ENCODE data around the gene FAM117B. TPM values are rescaled to one million over a fixed set of nuclear protein-coding genes. Genes with fewer than 3 reads are reported as not detected.
"Not testable (repeated sequence)": the region's sequence is repeated elsewhere in the genome, so short reads cannot be mapped to it uniquely, and the experiment has no call there.

Gene FAM117B
- total and polyA plus RNA-seq, 8 donors = 2.5 to 12.4 (median 5.4) TPM

- H3K9me3 ChIP-seq = no peaks in the 10 kb centered on the region
- H3K4me3 ChIP-seq = no peak overlapping the region
- FAIRE-seq = no peak
- intact Hi-C loops (cut with DNase I) = no loop called here
- H3K27me3 ChIP-seq = no peaks in the 10 kb centered on the region
- no peak for TF ChIP-seq CTCF (IDR thresholded peaks at IDR 0.05)
- H3K4me1 ChIP-seq = peaks cover 0 to 5% (median 0%) of the 10 kb centered on the region in 3 donors
- no peaks in the 10 kb centered on the region for H3K36me3 ChIP-seq
- no peak overlapping the region for H3K27ac ChIP-seq
- no peak for ATAC-seq
- DNase-seq = no peak
These were observed 69.5 kb downstream of the FAM117B start for GRCh38 chr2:202704248-202704647.

- no peaks in the 10 kb centered on the region for H3K36me3 ChIP-seq
- no peak for DNase-seq
- H3K9me3 ChIP-seq = no peaks in the 10 kb centered on the region
- H3K4me3 ChIP-seq = no peak overlapping the region
- ATAC-seq = no peak
- H3K4me1 ChIP-seq = peaks cover 0 to 5% (median 0%) of the 10 kb centered on the region in 3 donors
- 37 to 42% methylated on average over 4 of the region's 4 CpGs for WGBS, 2 donors
- no peak for FAIRE-seq
- no peak overlapping the region for H3K27ac ChIP-seq
- no peak for TF ChIP-seq CTCF (IDR thresholded peaks at IDR 0.05)
- no peaks in the 10 kb centered on the region for H3K27me3 ChIP-seq
- intact Hi-C loops (cut with DNase I) = no loop called here
These were observed 70.8 kb downstream of the FAM117B start for GRCh38 chr2:202705446-202706020.

- DNase-seq; H3K27ac ChIP-seq; H3K36me3 ChIP-seq; H3K4me3 ChIP-seq; H3K27me3 ChIP-seq; H3K9me3 ChIP-seq; intact Hi-C loops (cut with DNase I); ATAC-seq; H3K4me1 ChIP-seq; FAIRE-seq: not testable (repeated sequence)
- 97 to 98% methylated on average over 26 to 59 of the region's 64 CpGs for WGBS, 2 donors
These were observed 80.5 kb downstream of the FAM117B start for GRCh38 chr2:202714971-202715935.

- ATAC-seq = no peak
- TF ChIP-seq CTCF (IDR thresholded peaks at IDR 0.05) = no peak
- Histone ChIP-seq H3K9me3 (no peaks in the 10 kb centered on the region), H3K27me3 (no peaks in the 10 kb centered on the region), H3K27ac (no peak overlapping the region), H3K4me3 (no peak overlapping the region), H3K36me3 (no peaks in the 10 kb centered on the region), H3K4me1 (peaks cover 0 to 10% (median 0%) of the 10 kb centered on the region in 3 donors)
- WGBS, 2 donors = 96 to 97% methylated on average over 5 of the region's 5 CpGs
- FAIRE-seq = no peak
- DNase-seq = no peak
- intact Hi-C loops (cut with DNase I) = no loop called here
These were observed 81.4 kb downstream of the FAM117B start for GRCh38 chr2:202716114-202716718.

- H3K36me3 ChIP-seq = no peaks in the 10 kb centered on the region
- H3K27ac ChIP-seq = no peak overlapping the region
- no peak overlapping the region for H3K4me3 ChIP-seq
- no peaks in the 10 kb centered on the region for H3K27me3 ChIP-seq
- TF ChIP-seq CTCF (IDR thresholded peaks at IDR 0.05) = no peak
- intact Hi-C loops (cut with DNase I) = no loop called here
- FAIRE-seq (no peak), ATAC-seq (no peak), DNase-seq (no peak)
- H3K4me1 ChIP-seq = peaks cover 0 to 10% (median 0%) of the 10 kb centered on the region in 3 donors
- no peaks in the 10 kb centered on the region for H3K9me3 ChIP-seq
- WGBS, 2 donors = 99% methylated on average over 2 of the region's 2 CpGs
These were observed 82.3 kb downstream of the FAM117B start for GRCh38 chr2:202716953-202717597.
